ENCODE data around the gene LDB3. TPM values are rescaled to one million over a fixed set of nuclear protein-coding genes. Genes with fewer than 3 reads are reported as not detected.

The LDB3 gene
- total RNA-seq, 2 experiments from 2014 or later = 0.05 to 0.08 TPM

- Mint-ChIP-seq H3K27me3 (no peaks in the 10 kb centered on the region), H3K36me3 (ENCODE audit: low read depth) (no peaks in the 10 kb centered on the region), H3K4me3 (no peak overlapping the region), H3K9me3 (no peaks in the 10 kb centered on the region), H3K27ac (no peak overlapping the region), H3K4me1 (ENCODE audit: low read depth) (no peaks in the 10 kb centered on the region)
- intact Hi-C loops (cut with DNase I, micrococcal nuclease) = no loop called here
- ATAC-seq (ENCODE audit: poor library complexity) (no peak), DNase-seq (no peak)
- no peaks in the 10 kb centered on the region for H3K27me3 ChIP-seq (ENCODE audit: control insufficient read depth in 1 of 2, insufficient read depth in 2 of 2, low read length in 2 of 2)
- H3K4me1 ChIP-seq (ENCODE audit: insufficient read depth, low read length) = no peaks in the 10 kb centered on the region
- H3K4me3 ChIP-seq (ENCODE audit: low read length) = no peak overlapping the region
- POLR2A ChIA-PET = no interaction called here
- no peaks in the 10 kb centered on the region for H3K9me3 ChIP-seq (ENCODE audit: control insufficient read depth in 1 of 2, insufficient read depth in 1 of 2, low read length in 2 of 2)
- TF ChIP-seq CTCF (IDR thresholded peaks at IDR 0.05) = no peak
- H3K27ac ChIP-seq (ENCODE audit: low read depth in 1 of 2, low read length in 2 of 2) = no peak overlapping the region
- H3K36me3 ChIP-seq (ENCODE audit: insufficient read depth, low read length) = no peaks in the 10 kb centered on the region
- CTCF ChIA-PET = no interaction called here
Observed at GRCh38 chr10:86673216-86673826, 5.0 kb downstream of the LDB3 start.

- H3K4me1 ChIP-seq (ENCODE audit: insufficient read depth, low read length) = no peaks in the 10 kb centered on the region
- no peaks in the 10 kb centered on the region for H3K9me3 ChIP-seq (ENCODE audit: control insufficient read depth in 1 of 2, insufficient read depth in 1 of 2, low read length in 2 of 2)
- H3K27me3 Mint-ChIP-seq = no peaks in the 10 kb centered on the region
- no peaks in the 10 kb centered on the region for H3K9me3 Mint-ChIP-seq
- no peaks in the 10 kb centered on the region for H3K4me1 Mint-ChIP-seq (ENCODE audit: low read depth)
- POLR2A ChIA-PET = no interaction called here
- H3K4me3 Mint-ChIP-seq = no peak overlapping the region
- ATAC-seq (ENCODE audit: poor library complexity) = no peak
- CTCF ChIA-PET = no interaction called here
- intact Hi-C loops (cut with DNase I, micrococcal nuclease) = no loop called here
- no peak overlapping the region for H3K27ac ChIP-seq (ENCODE audit: low read depth in 1 of 2, low read length in 2 of 2)
- H3K4me3 ChIP-seq (ENCODE audit: low read length) = no peak overlapping the region
- no peaks in the 10 kb centered on the region for H3K36me3 Mint-ChIP-seq (ENCODE audit: low read depth)
- no peak for DNase-seq
- H3K36me3 ChIP-seq (ENCODE audit: insufficient read depth, low read length) = no peaks in the 10 kb centered on the region
- H3K27me3 ChIP-seq (ENCODE audit: control insufficient read depth in 1 of 2, insufficient read depth in 2 of 2, low read length in 2 of 2) = no peaks in the 10 kb centered on the region
- TF ChIP-seq CTCF (IDR thresholded peaks at IDR 0.05) = no peak
- H3K27ac Mint-ChIP-seq = no peak overlapping the region
Observed at GRCh38 chr10:86673827-86674581, 5.7 kb downstream of the LDB3 start.

GRCh38 chr10:86674912-86675311, 6.6 kb downstream of the LDB3 start:
- H3K4me3 Mint-ChIP-seq = no peak overlapping the region
- no peaks in the 10 kb centered on the region for H3K36me3 Mint-ChIP-seq (ENCODE audit: low read depth)
- intact Hi-C loops (cut with DNase I, micrococcal nuclease) = no loop called here
- H3K27ac ChIP-seq (ENCODE audit: low read depth in 1 of 2, low read length in 2 of 2) = no peak overlapping the region
- H3K9me3 Mint-ChIP-seq = no peaks in the 10 kb centered on the region
- H3K4me1 Mint-ChIP-seq (ENCODE audit: low read depth) = no peaks in the 10 kb centered on the region
- no peak overlapping the region for H3K4me3 ChIP-seq (ENCODE audit: low read length)
- DNase-seq (no peak), ATAC-seq (ENCODE audit: poor library complexity) (no peak)
- CTCF ChIA-PET = no interaction called here
- H3K4me1 ChIP-seq (ENCODE audit: insufficient read depth, low read length) = no peaks in the 10 kb centered on the region
- no peak overlapping the region for H3K27ac Mint-ChIP-seq
- no peaks in the 10 kb centered on the region for H3K27me3 ChIP-seq (ENCODE audit: control insufficient read depth in 1 of 2, insufficient read depth in 2 of 2, low read length in 2 of 2)
- H3K36me3 ChIP-seq (ENCODE audit: insufficient read depth, low read length) = no peaks in the 10 kb centered on the region
- no peaks in the 10 kb centered on the region for H3K27me3 Mint-ChIP-seq
- POLR2A ChIA-PET = no interaction called here
- H3K9me3 ChIP-seq (ENCODE audit: control insufficient read depth in 1 of 2, insufficient read depth in 1 of 2, low read length in 2 of 2) = no peaks in the 10 kb centered on the region
- no peak for TF ChIP-seq CTCF (IDR thresholded peaks at IDR 0.05)

Measured in CD4-positive, alpha-beta T cell (primary cell).